Activated naive CD4-positive, alpha-beta T cell treated with anti-CD3 and anti-CD28 coated beads, Interleukin-2, amount 10 ng/mL, durations not matched to agents 7 days and 5 days (primary cell): ENCODE measurements around the gene KRT31.
"Not testable (repeated sequence)": the region's sequence is repeated elsewhere in the genome, so short reads cannot be mapped to it uniquely, and the experiment has no call there.

Experiments
- CTCF ChIA-PET: fragments of 350-600 bp; sonication (Branson Sonifier 250); formaldehyde crosslinking; loops from one replicate; lab custom pipeline; 2021; ENCODE audit warnings: antibody characterized with exemption; lab: Charles Lee
- DNase-seq: peaks from one replicate; pipeline ENCODE4 v3.0.0-alpha.2; 2020
- H3K27ac Mint-ChIP-seq: one replicate; pipeline ENCODE4 v1.8.0; 2021; ENCODE audit warnings: mild to moderate bottlenecking, moderate library complexity, mixed read lengths
- H3K27me3 Mint-ChIP-seq: one replicate; pipeline ENCODE4 v1.8.0; 2021; ENCODE audit warnings: mild to moderate bottlenecking, mixed read lengths
- H3K36me3 Mint-ChIP-seq: one replicate; pipeline ENCODE4 v1.8.0; 2021; ENCODE audit warnings: mixed read lengths
- H3K4me1 Mint-ChIP-seq: one replicate; pipeline ENCODE4 v1.8.0; 2021; ENCODE audit warnings: mixed read lengths
- H3K4me3 Mint-ChIP-seq: one replicate; pipeline ENCODE4 v1.8.0; 2021; ENCODE audit warnings: mild to moderate bottlenecking, moderate library complexity, mixed read lengths
- H3K9me3 Mint-ChIP-seq: one replicate; pipeline ENCODE4 v1.8.0; 2021; ENCODE audit warnings: mixed read lengths

The KRT31 gene

GRCh38 chr17:41352597-41353366, 44.6 kb downstream of the KRT31 start:
- Mint-ChIP-seq H3K27me3 (peaks cover 25% of the 10 kb centered on the region), H3K27ac (no peak overlapping the region), H3K4me1 (peaks cover 5% of the 10 kb centered on the region), H3K9me3 (no peaks in the 10 kb centered on the region), H3K4me3 (no peak overlapping the region), H3K36me3 (no peaks in the 10 kb centered on the region)
- no peak for DNase-seq
- CTCF ChIA-PET, result interaction anchor here (0.5 kb wide), 1 partner anchor 361 kb away, joined by 4 read pairs; no protein-coding TSS in a partner anchor

- peaks cover 18% of the 10 kb centered on the region for H3K27me3 Mint-ChIP-seq
- H3K4me1 Mint-ChIP-seq, result peaks cover 5% of the 10 kb centered on the region
- H3K4me3 Mint-ChIP-seq, result no peak overlapping the region
- H3K27ac Mint-ChIP-seq, result no peak overlapping the region
- CTCF ChIA-PET, result no interaction called here
- no peaks in the 10 kb centered on the region for H3K9me3 Mint-ChIP-seq
- H3K36me3 Mint-ChIP-seq, result no peaks in the 10 kb centered on the region
- no peak for DNase-seq
These were observed 46.2 kb downstream of the KRT31 start for GRCh38 chr17:41351177-41351576.

GRCh38 chr17:41350381-41350878, 47.0 kb downstream of the KRT31 start, which contains the start of gene KRT33A:
KRT33A (minus strand) TSS chr17:41350828; CDS start chr17:41350767, 61 bp downstream.
- DNase-seq, H3K4me1 Mint-ChIP-seq, H3K36me3 Mint-ChIP-seq, H3K27ac Mint-ChIP-seq, CTCF ChIA-PET, H3K9me3 Mint-ChIP-seq, H3K4me3 Mint-ChIP-seq: not testable (repeated sequence)
- peaks cover 21% of the 10 kb centered on the region for H3K27me3 Mint-ChIP-seq

GRCh38 chr17:41347869-41348760, 49.3 kb downstream of the KRT31 start:
- Mint-ChIP-seq H3K4me1 (peaks cover 9% of the 10 kb centered on the region), H3K36me3 (peaks cover 5% of the 10 kb centered on the region), H3K27ac (no peak overlapping the region), H3K27me3 (peaks cover 12% of the 10 kb centered on the region), H3K9me3 (peaks cover 8% of the 10 kb centered on the region), H3K4me3 (no peak overlapping the region)
- no peak for DNase-seq
- CTCF ChIA-PET, result interaction anchor here (0.6 to 1.1 kb wide), 3 partner anchors 19 to 1073 kb away, joined by 3 to 4 read pairs (median 3); no protein-coding TSS in a partner anchor

GRCh38 chr17:41346421-41346820, 51.0 kb downstream of the KRT31 start:
- H3K27me3 Mint-ChIP-seq, CTCF ChIA-PET, DNase-seq, H3K4me3 Mint-ChIP-seq, H3K27ac Mint-ChIP-seq: not testable (repeated sequence)
- Mint-ChIP-seq H3K4me1 (peaks cover 22% of the 10 kb centered on the region), H3K9me3 (peaks cover 23% of the 10 kb centered on the region), H3K36me3 (peaks cover 19% of the 10 kb centered on the region)

GRCh38 chr17:41345992-41346391, 51.4 kb downstream of the KRT31 start:
- Mint-ChIP-seq H3K4me3 (no peak overlapping the region), H3K36me3 (peaks cover 19% of the 10 kb centered on the region), H3K4me1 (peaks cover 26% of the 10 kb centered on the region), H3K27me3 (peaks cover 4% of the 10 kb centered on the region), H3K27ac (no peak overlapping the region), H3K9me3 (peaks cover 23% of the 10 kb centered on the region)
- no peak for DNase-seq
- CTCF ChIA-PET, result no interaction called here
